Measurements from ENCODE around the gene KCNK13. TPM values are rescaled to one million over a fixed set of nuclear protein-coding genes. Genes with fewer than 3 reads are reported as not detected.

KCNK13 gene
- total and polyA plus RNA-seq, 3 donors from 2014 or later, result 26.2 to 59.1 (median 42.5) TPM

- WGBS, 2 donors, result 76 to 77% methylated on average over 4 of the region's 4 CpGs
- Histone ChIP-seq H3K27me3 (no peaks in the 10 kb centered on the region), H3K9me3 (no peaks in the 10 kb centered on the region), H3K4me3 (no peak overlapping the region), H3K36me3 (ENCODE audit: low read depth, missing control alignments) (no peaks in the 10 kb centered on the region), H3K4me1 (no peaks in the 10 kb centered on the region), H3K27ac (no peak overlapping the region)
- no peak for TF ChIP-seq POLR2A (IDR thresholded peaks at IDR 0.05)
- TF ChIP-seq, protein P1, sequence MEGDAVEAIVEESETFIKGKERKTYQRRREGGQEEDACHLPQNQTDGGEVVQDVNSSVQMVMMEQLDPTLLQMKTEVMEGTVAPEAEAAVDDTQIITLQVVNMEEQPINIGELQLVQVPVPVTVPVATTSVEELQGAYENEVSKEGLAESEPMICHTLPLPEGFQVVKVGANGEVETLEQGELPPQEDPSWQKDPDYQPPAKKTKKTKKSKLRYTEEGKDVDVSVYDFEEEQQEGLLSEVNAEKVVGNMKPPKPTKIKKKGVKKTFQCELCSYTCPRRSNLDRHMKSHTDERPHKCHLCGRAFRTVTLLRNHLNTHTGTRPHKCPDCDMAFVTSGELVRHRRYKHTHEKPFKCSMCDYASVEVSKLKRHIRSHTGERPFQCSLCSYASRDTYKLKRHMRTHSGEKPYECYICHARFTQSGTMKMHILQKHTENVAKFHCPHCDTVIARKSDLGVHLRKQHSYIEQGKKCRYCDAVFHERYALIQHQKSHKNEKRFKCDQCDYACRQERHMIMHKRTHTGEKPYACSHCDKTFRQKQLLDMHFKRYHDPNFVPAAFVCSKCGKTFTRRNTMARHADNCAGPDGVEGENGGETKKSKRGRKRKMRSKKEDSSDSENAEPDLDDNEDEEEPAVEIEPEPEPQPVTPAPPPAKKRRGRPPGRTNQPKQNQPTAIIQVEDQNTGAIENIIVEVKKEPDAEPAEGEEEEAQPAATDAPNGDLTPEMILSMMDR (IDR thresholded peaks at IDR 0.05), result no peak
- intact Hi-C loops (cut with DNase I; ENCODE audit: low total_unique reads), result no loop called here
- DNase-seq, result no peak
Observed at GRCh38 chr14:90136904-90137303, 75.1 kb downstream of the KCNK13 start.

GRCh38 chr14:90137807-90138206 is 76.0 kb downstream of the KCNK13 start:
- WGBS, 2 donors, result 39 to 47% methylated on average over 4 of the region's 4 CpGs
- intact Hi-C loops (cut with DNase I; ENCODE audit: low total_unique reads), result no loop called here
- TF ChIP-seq, protein P1 (IDR thresholded peaks at IDR 0.05), result no peak
- no peak for TF ChIP-seq POLR2A (IDR thresholded peaks at IDR 0.05)
- Histone ChIP-seq H3K4me1 (no peaks in the 10 kb centered on the region), H3K36me3 (ENCODE audit: low read depth, missing control alignments) (no peaks in the 10 kb centered on the region), H3K27me3 (no peaks in the 10 kb centered on the region), H3K27ac (no peak overlapping the region), H3K9me3 (no peaks in the 10 kb centered on the region), H3K4me3 (no peak overlapping the region)
- DNase-seq, result no peak

GRCh38 chr14:90139199-90139598 is 77.4 kb downstream of the KCNK13 start:
- no peaks in the 10 kb centered on the region for H3K4me1 ChIP-seq
- no peaks in the 10 kb centered on the region for H3K27me3 ChIP-seq
- WGBS, 2 donors, result 91 to 93% methylated on average over 5 to 6 of the region's 6 CpGs
- H3K4me3 ChIP-seq, result no peak overlapping the region
- intact Hi-C loops (cut with DNase I; ENCODE audit: low total_unique reads), result no loop called here
- H3K36me3 ChIP-seq (ENCODE audit: low read depth, missing control alignments), result no peaks in the 10 kb centered on the region
- no peak overlapping the region for H3K27ac ChIP-seq
- TF ChIP-seq POLR2A (IDR thresholded peaks at IDR 0.05), result no peak
- TF ChIP-seq, protein P1 (IDR thresholded peaks at IDR 0.05), result no peak
- H3K9me3 ChIP-seq, result no peaks in the 10 kb centered on the region
- DNase-seq, result no peak

DNA sequence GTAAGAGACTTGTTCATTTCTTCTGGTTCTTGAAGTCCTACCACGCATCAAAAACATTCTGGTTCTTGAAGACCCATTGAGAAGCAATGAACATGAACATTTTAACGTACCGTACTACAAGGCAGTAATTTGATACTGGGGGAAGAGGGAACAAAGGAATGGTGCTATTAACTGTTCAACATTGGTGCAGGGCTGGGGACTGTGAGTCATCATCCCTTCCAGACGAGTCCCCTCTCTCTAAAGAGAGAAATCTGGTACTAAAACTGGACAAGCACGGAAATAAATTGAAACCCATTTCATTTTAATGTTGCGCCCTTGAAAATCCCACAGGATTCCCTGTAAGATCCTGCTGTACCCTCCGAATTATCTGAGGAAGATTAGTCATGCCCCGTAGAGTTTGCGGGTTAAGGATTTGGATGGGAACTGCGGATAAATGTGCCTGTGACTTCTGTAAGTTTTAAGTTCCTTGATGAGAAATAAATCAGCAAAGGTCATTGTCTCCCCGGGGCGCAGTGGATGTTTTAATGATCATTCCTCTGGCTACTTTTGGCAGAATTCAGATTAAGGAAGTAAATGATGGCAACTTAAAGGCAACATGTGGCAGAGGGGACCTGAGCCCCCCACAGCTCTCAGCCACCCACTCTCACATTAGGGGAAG is 78.6 kb downstream of the KCNK13 start:
- TF ChIP-seq, protein P1 (IDR thresholded peaks at IDR 0.05), result no peak
- no peak for TF ChIP-seq POLR2A (IDR thresholded peaks at IDR 0.05)
- DNase-seq, result no peak
- H3K27me3 ChIP-seq, result no peaks in the 10 kb centered on the region
- no peak overlapping the region for H3K27ac ChIP-seq
- intact Hi-C loops (cut with DNase I; ENCODE audit: low total_unique reads), result no loop called here
- H3K4me3 ChIP-seq, result no peak overlapping the region
- H3K4me1 ChIP-seq, result no peaks in the 10 kb centered on the region
- H3K9me3 ChIP-seq, result no peaks in the 10 kb centered on the region
- H3K36me3 ChIP-seq (ENCODE audit: low read depth, missing control alignments), result no peaks in the 10 kb centered on the region
- 48 to 57% methylated on average over 12 of the region's 12 CpGs for WGBS, 2 donors

DNA sequence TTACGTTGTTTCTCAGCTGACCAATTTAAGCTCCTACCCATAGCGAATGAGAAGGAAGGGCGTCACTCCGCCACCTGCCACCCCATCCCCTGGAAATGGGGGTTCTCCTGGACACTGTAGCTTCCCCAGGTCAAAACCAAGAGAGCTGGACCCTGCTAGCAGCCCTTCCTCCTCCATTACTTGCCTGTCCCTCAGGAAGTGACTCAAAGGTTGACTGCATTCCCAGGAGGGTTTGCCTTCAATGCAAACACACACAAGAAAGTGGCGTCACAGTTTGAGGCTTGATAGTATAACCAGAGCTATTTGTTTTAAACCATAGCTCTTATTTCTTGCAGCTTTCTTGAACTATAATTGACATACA is 79.1 kb downstream of the KCNK13 start:
- TF ChIP-seq POLR2A (IDR thresholded peaks at IDR 0.05), result no peak
- TF ChIP-seq, protein P1 (IDR thresholded peaks at IDR 0.05), result no peak
- DNase-seq, result no peak
- 65 to 70% methylated on average over 5 of the region's 5 CpGs for WGBS, 2 donors
- no peaks in the 10 kb centered on the region for H3K27me3 ChIP-seq
- H3K9me3 ChIP-seq, result no peaks in the 10 kb centered on the region
- no peak overlapping the region for H3K4me3 ChIP-seq
- H3K36me3 ChIP-seq (ENCODE audit: low read depth, missing control alignments), result no peaks in the 10 kb centered on the region
- intact Hi-C loops (cut with DNase I; ENCODE audit: low total_unique reads), result no loop called here
- H3K27ac ChIP-seq, result no peak overlapping the region
- no peaks in the 10 kb centered on the region for H3K4me1 ChIP-seq
